ENCODE measurements around the gene OTOL1.

Gene OTOL1

GRCh38 chr3:161498259-161498921 lies 1.8 kb downstream of the OTOL1 start:
- H3K27ac ChIP-seq, result no peak overlapping the region
- TF ChIP-seq ZFX (IDR thresholded peaks at IDR 0.05), result no peak
- TF ChIP-seq CTCF (conservative IDR thresholded peaks at IDR 0.05), result no peak

GRCh38 chr3:161500068-161500796 lies 3.6 kb downstream of the OTOL1 start:
- H3K27ac ChIP-seq, result no peak overlapping the region
- TF ChIP-seq ZFX (IDR thresholded peaks at IDR 0.05) (no peak), CTCF (conservative IDR thresholded peaks at IDR 0.05) (no peak)

- no peak overlapping the region for H3K27ac ChIP-seq
- TF ChIP-seq CTCF (conservative IDR thresholded peaks at IDR 0.05) (no peak), ZFX (IDR thresholded peaks at IDR 0.05) (no peak)
Measured at GRCh38 chr3:161503271-161503670, 6.7 kb downstream of the OTOL1 start.

GRCh38 chr3:161508852-161509477 lies 12.4 kb downstream of the OTOL1 start:
- no peak overlapping the region for H3K27ac ChIP-seq
- peak; percentile 80 for TF ChIP-seq CTCF (conservative IDR thresholded peaks at IDR 0.05)
- no peak for TF ChIP-seq ZFX (IDR thresholded peaks at IDR 0.05)

- H3K27ac ChIP-seq, result no peak overlapping the region
- TF ChIP-seq CTCF (conservative IDR thresholded peaks at IDR 0.05), result no peak
- TF ChIP-seq ZFX (IDR thresholded peaks at IDR 0.05), result no peak
Measured at GRCh38 chr3:161510510-161511260, 14.1 kb downstream of the OTOL1 start.

- H3K27ac ChIP-seq, result no peak overlapping the region
- no peak for TF ChIP-seq CTCF (conservative IDR thresholded peaks at IDR 0.05)
- TF ChIP-seq ZFX (IDR thresholded peaks at IDR 0.05), result no peak
Measured at GRCh38 chr3:161523916-161524315, 27.3 kb downstream of the OTOL1 start.

Measured in C4-2B (cell line).